Sigmoid colon (tissue), 4 donors: Measurements from ENCODE around the gene CAMTA1.

Source experiments
- EP300 ChIP-seq, 4 donors: sonication (generic); formaldehyde crosslinking; IDR thresholded peaks; one replicate each; pipeline ENCODE4 v1.6.1; 2017; ENCODE audit warnings: antibody characterized with exemption in 4 of 4
- POLR2A ChIP-seq, 2 donors: fragments of 450-650 bp; IDR thresholded peaks; one replicate each; pipeline ENCODE4 v1.6.1; 2016; ENCODE audit warnings: antibody characterized with exemption in 2 of 2, mild to moderate bottlenecking in 2 of 2, moderate library complexity in 2 of 2
- POLR2AphosphoS5 ChIP-seq, 4 donors: sonication (generic); formaldehyde crosslinking; IDR thresholded peaks; one replicate each; pipeline ENCODE4 v1.6.1; 2017; ENCODE audit warnings: antibody characterized with exemption in 4 of 4
- TF ChIP-seq, protein P1 (sequence below), 4 experiments: fragments of 450-650 bp in 3 of 4; fragments of 200-600 bp in 1 of 4; IDR thresholded peaks; one replicate each; pipeline ENCODE4 v1.5.1; 2016 to 2019; ENCODE audit warnings: antibody characterized with exemption in 4 of 4, mild to moderate bottlenecking in 3 of 4, moderate library complexity in 2 of 4

DNA sequence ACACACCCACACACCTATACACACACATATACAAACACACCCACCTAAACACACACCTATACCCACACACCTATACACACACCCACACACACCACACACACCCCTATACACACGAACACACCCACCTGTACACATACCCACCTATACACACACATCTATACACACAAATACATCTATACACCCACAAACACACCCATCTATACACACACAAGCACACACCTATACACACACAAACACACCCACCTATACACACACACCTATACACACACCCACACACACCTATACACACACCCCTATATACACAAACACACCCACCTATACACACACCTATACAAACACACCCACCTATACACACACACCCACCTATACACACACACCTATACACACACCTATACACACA, 869.5 kb downstream of the CAMTA1 start:
- TF ChIP-seq, protein P1, sequence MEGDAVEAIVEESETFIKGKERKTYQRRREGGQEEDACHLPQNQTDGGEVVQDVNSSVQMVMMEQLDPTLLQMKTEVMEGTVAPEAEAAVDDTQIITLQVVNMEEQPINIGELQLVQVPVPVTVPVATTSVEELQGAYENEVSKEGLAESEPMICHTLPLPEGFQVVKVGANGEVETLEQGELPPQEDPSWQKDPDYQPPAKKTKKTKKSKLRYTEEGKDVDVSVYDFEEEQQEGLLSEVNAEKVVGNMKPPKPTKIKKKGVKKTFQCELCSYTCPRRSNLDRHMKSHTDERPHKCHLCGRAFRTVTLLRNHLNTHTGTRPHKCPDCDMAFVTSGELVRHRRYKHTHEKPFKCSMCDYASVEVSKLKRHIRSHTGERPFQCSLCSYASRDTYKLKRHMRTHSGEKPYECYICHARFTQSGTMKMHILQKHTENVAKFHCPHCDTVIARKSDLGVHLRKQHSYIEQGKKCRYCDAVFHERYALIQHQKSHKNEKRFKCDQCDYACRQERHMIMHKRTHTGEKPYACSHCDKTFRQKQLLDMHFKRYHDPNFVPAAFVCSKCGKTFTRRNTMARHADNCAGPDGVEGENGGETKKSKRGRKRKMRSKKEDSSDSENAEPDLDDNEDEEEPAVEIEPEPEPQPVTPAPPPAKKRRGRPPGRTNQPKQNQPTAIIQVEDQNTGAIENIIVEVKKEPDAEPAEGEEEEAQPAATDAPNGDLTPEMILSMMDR (IDR thresholded peaks at IDR 0.05) = no peak
- TF ChIP-seq POLR2AphosphoS5 (IDR thresholded peaks at IDR 0.05) (no peak), POLR2A (IDR thresholded peaks at IDR 0.05) (no peak), EP300 (IDR thresholded peaks at IDR 0.05) (no peak)
